Activated CD4-positive, alpha-beta T cell treated with anti-CD3 and anti-CD28 coated beads for 1 hour (primary cell): ENCODE results near the gene LRP11.
"Not testable (repeated sequence)": the region's sequence is repeated elsewhere in the genome, so short reads cannot be mapped to it uniquely, and the experiment has no call there.

ENCODE experiments used
- DNase-seq: peaks from one replicate; pipeline ENCODE4 v3.0.0-alpha.2; 2020

The LRP11 gene

GRCh38 chr6:149846321-149846720 lies 17.8 kb downstream of the LRP11 start:
- DNase-seq, result no peak

- no peak for DNase-seq
Measured at GRCh38 chr6:149845549-149845948, 18.6 kb downstream of the LRP11 start.

- no peak for DNase-seq
Measured at GRCh38 chr6:149844480-149844879, 19.7 kb downstream of the LRP11 start.

- DNase-seq, result not testable (repeated sequence)
Measured at GRCh38 chr6:149844036-149844435, 20.1 kb downstream of the LRP11 start.

- DNase-seq, result no peak
Measured at GRCh38 chr6:149843051-149843633, 21.0 kb downstream of the LRP11 start.

- DNase-seq, result no peak
Measured at GRCh38 chr6:149842331-149842730, 21.8 kb downstream of the LRP11 start.

GRCh38 chr6:149840345-149841075 lies 23.6 kb downstream of the LRP11 start:
- DNase-seq, result peak; percentile 16

- DNase-seq, result peak; percentile 45
Measured at GRCh38 chr6:149834513-149835481, 29.4 kb downstream of the LRP11 start.

- DNase-seq, result no peak
Measured at GRCh38 chr6:149833651-149834050, 30.5 kb downstream of the LRP11 start.

GRCh38 chr6:149831308-149831820 lies 32.8 kb downstream of the LRP11 start:
- no peak for DNase-seq

- DNase-seq, result no peak
Measured at GRCh38 chr6:149830731-149831307, 33.3 kb downstream of the LRP11 start.

- DNase-seq, result no peak
Measured at GRCh38 chr6:149825292-149825691, 38.9 kb downstream of the LRP11 start.

- no peak for DNase-seq
Measured at GRCh38 chr6:149823013-149823412, 41.1 kb downstream of the LRP11 start.

GRCh38 chr6:149821492-149821891 lies 42.7 kb downstream of the LRP11 start:
- no peak for DNase-seq

GRCh38 chr6:149820506-149820905 lies 43.7 kb downstream of the LRP11 start:
- no peak for DNase-seq

GRCh38 chr6:149815788-149816187 lies 48.4 kb downstream of the LRP11 start:
- no peak for DNase-seq

- no peak for DNase-seq
Measured at GRCh38 chr6:149813351-149813750, 50.8 kb downstream of the LRP11 start.

- DNase-seq, result no peak
Measured at GRCh38 chr6:149809798-149810197, 54.4 kb downstream of the LRP11 start.

GRCh38 chr6:149806127-149806526 lies 58.0 kb downstream of the LRP11 start:
- no peak for DNase-seq

GRCh38 chr6:149783551-149783950 lies 80.6 kb downstream of the LRP11 start:
- DNase-seq, result no peak

GRCh38 chr6:149782337-149782736 lies 81.8 kb downstream of the LRP11 start:
- no peak for DNase-seq

GRCh38 chr6:149781715-149782114 lies 82.4 kb downstream of the LRP11 start:
- no peak for DNase-seq

- no peak for DNase-seq
Measured at GRCh38 chr6:149779644-149779963, 84.6 kb downstream of the LRP11 start.
